ENCODE data around the gene LRRC4C.

Gene LRRC4C

DNA sequence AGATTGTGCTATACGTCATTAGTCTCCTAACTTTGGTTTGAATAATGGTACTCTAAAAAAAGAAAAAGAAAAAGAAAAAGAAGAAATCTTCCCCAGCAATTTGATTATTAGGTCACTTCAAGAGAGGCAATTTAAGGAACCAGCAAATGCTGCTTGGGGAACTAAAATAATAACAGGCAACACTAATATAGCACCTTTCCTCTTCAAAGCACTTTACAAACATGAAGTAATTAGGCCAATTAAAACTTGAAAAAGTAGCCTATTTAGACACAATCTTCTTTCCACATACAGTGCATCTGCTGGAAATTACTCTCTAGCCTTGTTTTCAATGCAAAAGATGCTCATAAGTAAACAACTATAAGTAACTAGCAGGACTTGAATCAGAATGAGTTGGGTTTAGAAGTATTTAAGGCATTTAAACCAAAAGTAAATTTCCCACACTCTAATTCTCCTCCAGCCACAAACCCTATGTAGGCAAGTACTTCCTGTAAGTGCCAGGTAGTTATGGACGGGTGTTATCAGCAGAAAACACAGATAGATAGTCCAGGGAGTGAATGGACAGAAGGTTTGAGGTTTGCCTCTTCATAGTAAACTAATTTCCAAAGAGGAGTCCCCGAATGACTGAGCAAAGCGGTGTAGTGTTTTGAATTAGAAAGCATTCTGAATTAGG, 44.5 kb downstream of the LRRC4C start:
- DNase-seq (ENCODE audit: low spot score), result no peak

- no peak for DNase-seq (ENCODE audit: low spot score)
These were observed 45.6 kb downstream of the LRRC4C start for GRCh38 chr11:41413843-41414242.

GRCh38 chr11:41405812-41406211, 53.6 kb downstream of the LRRC4C start:
- DNase-seq (ENCODE audit: low spot score), result no peak

GRCh38 chr11:41404109-41404508, 55.3 kb downstream of the LRRC4C start:
- no peak for DNase-seq (ENCODE audit: low spot score)

DNA sequence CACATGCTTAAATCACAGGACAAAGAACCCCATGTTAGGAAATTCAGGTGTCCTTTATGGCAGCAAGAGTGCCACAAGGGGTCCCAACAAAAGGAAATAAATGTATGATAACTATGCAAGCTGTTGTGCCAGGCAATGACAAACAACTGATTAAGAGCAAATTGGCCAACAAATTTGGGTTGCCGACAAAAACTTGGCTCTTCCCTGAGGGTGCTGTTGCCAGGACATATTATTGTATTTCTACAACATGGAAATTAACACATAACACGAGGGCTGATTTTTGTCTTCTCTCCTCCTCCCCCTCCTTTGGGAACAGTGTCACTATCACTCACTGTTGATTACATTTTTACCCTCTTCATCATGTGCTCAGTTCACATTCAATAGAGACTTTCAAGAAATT, 56.0 kb downstream of the LRRC4C start:
- DNase-seq (ENCODE audit: low spot score), result no peak

DNA sequence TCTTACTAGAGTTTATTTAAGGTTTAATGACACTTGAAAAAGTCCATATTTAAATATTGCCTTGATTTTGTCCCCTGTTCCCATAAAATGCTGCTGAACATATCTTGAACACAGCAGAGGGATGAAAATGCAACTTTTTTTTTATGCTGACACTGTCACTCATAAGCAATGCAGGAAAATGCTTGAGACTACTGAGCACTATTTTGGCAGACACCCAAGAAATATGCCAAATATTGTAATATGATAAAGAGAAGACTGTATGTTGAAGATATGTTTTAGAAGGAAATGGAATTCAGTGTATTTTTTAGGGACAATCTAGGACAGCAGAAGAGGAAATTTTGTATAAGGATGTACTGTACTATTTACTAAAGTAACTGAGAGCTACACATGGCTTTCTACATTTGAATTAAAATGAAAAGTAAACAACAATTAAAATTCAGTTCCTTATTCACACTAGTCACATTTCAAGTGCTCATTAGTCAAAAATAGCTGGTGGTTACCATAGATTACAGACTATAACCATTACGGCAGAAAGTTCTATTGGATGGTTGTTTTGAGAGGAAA, 58.6 kb downstream of the LRRC4C start:
- DNase-seq (ENCODE audit: low spot score), result no peak

- DNase-seq (ENCODE audit: low spot score), result no peak
These were observed 59.3 kb downstream of the LRRC4C start for GRCh38 chr11:41400124-41400523.

- no peak for DNase-seq (ENCODE audit: low spot score)
These were observed 60.1 kb downstream of the LRRC4C start for GRCh38 chr11:41399323-41399722.

- no peak for DNase-seq (ENCODE audit: low spot score)
These were observed 61.3 kb downstream of the LRRC4C start for GRCh38 chr11:41398175-41398574.

DNA sequence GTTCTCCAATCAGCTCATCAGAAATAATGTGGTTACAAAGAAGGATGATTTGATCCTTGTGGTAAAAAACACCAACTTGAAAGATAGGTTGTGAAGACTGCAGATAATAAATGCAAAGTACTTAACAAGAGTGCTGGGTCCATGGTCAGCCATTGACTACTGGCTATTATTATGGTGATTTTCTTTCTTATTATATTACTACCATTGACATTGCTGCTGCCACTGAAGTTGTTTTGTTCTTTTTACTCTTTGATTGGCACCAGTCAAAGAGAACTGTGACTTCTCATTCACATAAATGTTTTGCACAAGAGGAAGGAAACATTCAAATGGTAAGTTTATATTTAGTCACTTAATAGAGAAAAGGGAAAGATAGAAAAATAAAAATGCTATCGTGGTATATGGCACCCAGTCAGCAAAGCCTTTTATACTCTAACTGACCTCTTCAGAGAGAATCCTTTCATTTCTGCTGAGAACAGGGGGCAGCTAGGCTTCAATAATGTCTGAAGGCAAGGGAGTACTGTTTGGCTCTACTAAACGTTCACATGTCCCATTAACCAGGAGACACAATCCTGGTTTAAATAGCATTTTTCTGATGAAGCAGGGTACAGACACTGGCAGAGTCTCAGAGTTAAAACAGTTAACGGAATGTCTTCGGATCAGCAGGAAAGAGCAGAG, 64.8 kb downstream of the LRRC4C start:
- DNase-seq (ENCODE audit: low spot score), result no peak

- DNase-seq (ENCODE audit: low spot score), result no peak
These were observed 66.9 kb downstream of the LRRC4C start for GRCh38 chr11:41392596-41392995.

DNA sequence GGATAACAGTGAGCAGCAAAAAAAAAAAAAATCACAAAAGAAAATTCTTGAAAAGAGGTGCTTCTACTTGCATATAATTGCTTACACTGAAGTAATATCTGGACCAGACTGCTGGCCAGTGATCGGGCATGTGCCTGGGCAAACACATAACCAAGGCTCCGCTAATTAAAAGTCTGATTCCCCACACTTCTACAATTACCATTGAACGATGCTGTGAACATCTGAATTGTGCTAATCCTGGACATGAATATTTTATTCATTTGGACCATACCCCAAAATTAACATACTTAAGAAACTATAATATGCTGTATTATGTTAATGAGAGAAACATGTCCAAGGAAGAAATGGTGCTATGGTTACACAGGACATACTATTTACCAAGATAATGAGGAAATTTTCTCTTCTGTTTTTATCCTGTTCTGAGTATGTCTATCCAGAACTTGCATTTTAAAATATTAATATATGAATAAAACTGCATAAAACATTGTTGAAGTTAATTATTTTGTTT, 69.8 kb downstream of the LRRC4C start:
- no peak for DNase-seq (ENCODE audit: low spot score)

DNA sequence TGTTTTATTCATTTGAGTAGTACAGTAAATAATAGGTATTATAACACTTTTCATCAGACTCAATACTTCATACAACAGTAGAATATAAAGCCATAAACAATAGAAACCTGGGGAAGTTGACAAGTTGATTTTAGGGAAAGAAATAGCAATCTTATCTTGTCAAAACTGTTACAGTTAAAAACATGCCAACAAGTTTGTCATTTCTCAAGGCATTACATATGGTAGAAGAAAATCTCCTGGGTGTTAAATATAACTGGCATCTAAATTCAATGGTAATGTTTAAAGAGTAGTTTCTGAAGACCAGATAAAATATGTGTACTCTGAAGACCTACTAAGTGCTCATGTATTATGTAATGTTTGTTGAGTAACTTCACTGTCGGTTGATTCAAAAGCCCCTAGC, 75.1 kb downstream of the LRRC4C start:
- no peak for DNase-seq (ENCODE audit: low spot score)

DNA sequence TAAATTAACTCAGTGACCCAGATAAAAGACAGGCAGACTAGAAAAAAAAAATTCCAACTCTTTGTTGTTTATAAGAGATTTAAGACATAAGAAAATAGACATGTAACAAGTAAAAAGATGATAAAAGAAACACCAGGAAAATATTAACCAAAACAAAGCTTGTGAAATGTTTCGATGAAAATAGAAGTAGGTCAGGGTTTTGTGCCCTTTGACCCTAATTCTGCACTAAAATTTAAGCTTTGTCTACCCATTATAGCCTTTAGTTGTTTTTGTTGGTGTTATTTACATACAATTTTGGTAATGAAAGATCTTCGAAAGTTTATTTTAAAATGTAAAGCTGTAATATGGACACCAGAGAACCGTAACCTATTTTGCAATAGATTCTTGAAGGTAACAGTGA, 75.7 kb downstream of the LRRC4C start:
- DNase-seq (ENCODE audit: low spot score), result no peak

- no peak for DNase-seq (ENCODE audit: low spot score)
These were observed 76.5 kb downstream of the LRRC4C start for GRCh38 chr11:41382927-41383326.

- DNase-seq (ENCODE audit: low spot score), result no peak
These were observed 80.4 kb downstream of the LRRC4C start for GRCh38 chr11:41379084-41379483.

DNA sequence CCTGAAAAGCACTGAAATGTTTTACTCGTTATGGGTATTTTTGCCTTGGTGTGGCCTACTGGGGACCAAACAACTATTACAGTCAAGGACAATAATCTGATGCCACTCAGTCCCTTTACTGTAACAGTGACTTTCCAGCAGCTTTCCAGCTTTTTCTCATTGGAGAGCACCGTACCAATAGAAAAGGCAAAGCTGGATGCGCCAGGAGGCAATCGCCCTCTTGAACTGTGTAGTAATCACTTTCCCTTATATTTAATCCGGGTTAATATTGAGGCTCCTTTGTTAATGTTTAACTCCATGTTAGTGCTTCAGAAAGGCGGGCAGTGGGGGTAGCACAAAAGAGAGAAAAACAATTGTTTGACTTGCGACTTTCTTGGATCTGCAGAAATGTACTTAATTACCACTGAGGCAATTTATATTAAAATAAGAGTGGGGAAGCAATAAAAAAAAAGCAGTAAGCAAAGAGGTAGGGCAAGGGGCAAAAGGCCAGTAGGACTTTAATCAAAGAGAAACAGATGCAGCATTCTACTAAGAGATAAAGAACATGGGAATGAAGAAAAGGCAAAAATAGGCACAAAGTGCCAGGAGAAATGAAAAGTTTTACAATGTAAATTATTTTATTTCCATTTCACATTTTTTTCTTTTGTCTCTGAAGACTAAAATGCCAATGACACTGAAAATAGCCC, 81.6 kb downstream of the LRRC4C start:
- DNase-seq (ENCODE audit: low spot score), result no peak

- no peak for DNase-seq (ENCODE audit: low spot score)
These were observed 107.6 kb downstream of the LRRC4C start for GRCh38 chr11:41351825-41352224.

DNA sequence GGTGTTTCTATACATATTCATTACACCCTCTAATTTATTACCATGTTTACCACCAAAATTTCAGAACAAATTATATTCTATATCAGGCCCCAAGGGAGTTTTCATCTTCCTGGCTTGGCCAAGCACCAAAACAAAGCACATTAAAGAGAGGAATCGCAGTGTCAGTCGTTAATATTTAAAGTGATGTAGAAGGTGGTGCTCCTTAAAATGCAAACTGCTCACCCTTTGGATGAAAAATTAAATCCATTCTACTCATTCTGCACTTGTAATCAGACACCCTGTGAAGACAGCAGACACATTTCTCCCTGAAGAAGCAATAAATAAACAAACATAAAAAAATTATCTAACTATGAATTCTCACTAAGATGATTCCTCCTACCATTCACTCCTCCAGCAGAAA, 113.4 kb downstream of the LRRC4C start:
- DNase-seq (ENCODE audit: low spot score), result no peak

- DNase-seq (ENCODE audit: low spot score), result no peak
These were observed 125.2 kb downstream of the LRRC4C start for GRCh38 chr11:41334007-41334933.

- no peak for DNase-seq (ENCODE audit: low spot score)
These were observed 126.1 kb downstream of the LRRC4C start for GRCh38 chr11:41333357-41333756.

- no peak for DNase-seq (ENCODE audit: low spot score)
These were observed 131.1 kb downstream of the LRRC4C start for GRCh38 chr11:41328324-41328723.
